Adrenal gland (tissue), 5 donors: Measurements from ENCODE around the gene AURKB.

Experiments
- CTCF ChIP-seq, 6 experiments: fragments of 450-650 bp in 4 of 6; fragments of 200-600 bp in 2 of 6; sonication (generic) in 1 of 6; IDR thresholded peaks; 1 replicate in 5 of 6; 2 replicates in 1 of 6; pipeline versions ENCODE4 v1.5.1 to v1.8.0; 2016 to 2021; ENCODE audit warnings: antibody characterized with exemption in 6 of 6, mild to moderate bottlenecking in 2 of 6, moderate library complexity in 1 of 6
- POLR2A ChIP-seq, 2 donors: fragments of 450-650 bp; IDR thresholded peaks; one replicate each; pipeline ENCODE4 v1.6.1; 2017; ENCODE audit warnings: antibody characterized with exemption in 2 of 2, mild to moderate bottlenecking in 2 of 2, moderate library complexity in 1 of 2
- donor health status: DM: no; HTN: no; CAD: no.

GRCh38 chr17:8244768-8245167 is 34.4 kb upstream of the AURKB start:
- TF ChIP-seq CTCF (IDR thresholded peaks at IDR 0.05) (no peak), POLR2A (IDR thresholded peaks at IDR 0.05) (no peak)
